GM12892 (cell line): Measurements from ENCODE around the gene FAM217A.

Experiments
- POLR2A ChIP-seq: IDR thresholded peaks from 2 replicates; pipeline ENCODE4 v1.6.1; 2011; ENCODE audit warnings: low read depth, low read length, control low read depth
- POLR2AphosphoS5 ChIP-seq: IDR thresholded peaks from 2 replicates; pipeline ENCODE4 v1.6.1; 2011; ENCODE audit warnings: low read depth, low read length, control low read depth
- TAF1 ChIP-seq: IDR thresholded peaks from 2 replicates; pipeline ENCODE4 v1.6.1; 2011; ENCODE audit warnings: low read depth, mild to moderate bottlenecking, control low read depth, low read length, borderline replicate concordance

DNA sequence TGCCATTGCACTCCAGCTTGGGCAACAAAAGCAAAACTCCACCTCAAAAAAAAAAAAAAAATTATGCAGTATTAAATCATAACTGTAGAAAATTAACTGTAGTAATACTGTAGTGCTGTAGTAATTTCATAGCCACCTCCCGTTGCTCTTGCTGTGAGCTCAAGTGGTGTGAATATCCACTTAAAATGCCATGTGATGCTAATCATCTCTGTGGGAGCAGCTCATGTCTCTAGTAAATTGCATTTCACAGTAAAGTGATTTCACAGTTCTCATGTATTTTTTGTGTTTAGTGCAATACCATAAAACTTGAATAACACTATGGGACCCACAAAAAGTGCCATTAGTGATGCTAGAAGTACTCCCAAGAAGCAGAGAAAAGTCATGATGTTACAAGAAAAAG lies 14.4 kb upstream of the FAM217A start:
- TF ChIP-seq POLR2A (no peak), POLR2AphosphoS5 (no peak), TAF1 (no peak)
